Measurements from ENCODE around the gene GNA12. TPM values are rescaled to one million over a fixed set of nuclear protein-coding genes. Genes with fewer than 3 reads are reported as not detected.

Gene GNA12
- total and polyA plus RNA-seq, 2 of the 4 experiments (the other 2 are of a cell fraction) = 14.3 to 93.9 TPM

DNA sequence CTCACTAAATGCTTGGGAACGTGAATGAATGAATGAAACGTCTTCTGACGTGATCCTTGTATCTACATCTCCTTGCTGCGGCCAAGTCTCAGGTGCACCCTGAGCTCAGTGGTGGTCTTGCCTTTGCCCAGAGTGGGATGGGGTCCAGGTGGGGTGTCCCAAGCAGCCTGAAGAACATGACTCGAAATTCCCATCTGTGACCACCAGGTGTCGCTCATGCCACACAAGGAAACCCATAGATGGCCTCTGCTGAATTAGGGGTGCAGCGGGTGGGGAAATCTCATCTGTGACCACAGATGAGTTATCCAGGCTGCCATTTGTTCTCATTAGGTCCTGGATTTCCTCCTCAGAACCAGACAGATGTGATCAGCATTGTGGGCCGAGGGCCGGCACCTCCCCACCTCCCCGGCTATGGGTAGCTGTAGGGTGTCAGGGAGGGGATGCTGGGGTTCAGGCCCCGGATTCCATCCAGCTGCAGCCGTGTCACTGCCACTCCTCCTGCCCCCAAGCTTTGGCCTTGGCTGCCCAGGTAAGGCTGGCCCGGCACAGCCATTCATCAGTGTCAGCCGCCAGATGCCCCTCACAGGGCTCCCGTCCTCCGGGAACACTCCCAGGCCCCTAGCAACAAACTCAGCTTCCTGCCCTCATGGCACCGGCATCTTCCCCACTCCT, 21.0 kb upstream of the GNA12 start:
- Histone ChIP-seq H3K23ac (ENCODE audit: low read depth, low read length) (no peak overlapping the region), H3K27ac (ENCODE audit: insufficient read depth, low read length) (no peak overlapping the region), H2AFZ (replicated peaks; ENCODE audit: low read length, poor library complexity) (peak overlapping the region; percentile 74), H3K9ac (ENCODE audit: low read depth, low read length) (no peak overlapping the region), H2BK20ac (ENCODE audit: low read depth, low read length) (peak overlapping the region; percentile 75; the same call in 1 of the 2 replicates), H3K4me2 (ENCODE audit: low read depth, low read length) (no peak overlapping the region), H3K4me3 (ENCODE audit: insufficient read depth, low read depth, low read length) (no peak overlapping the region), H3K4ac (ENCODE audit: low read depth, low read length) (peak overlapping the region; percentile 91), H3K18ac (ENCODE audit: low read depth, low read length) (no peak overlapping the region), H3K79me1 (ENCODE audit: low read depth in 1 of 2, low read length in 2 of 2) (peaks cover 0 to 5% of the 10 kb centered on the region in 2 experiments; a peak in 1 of 4 replicates), H2BK120ac (ENCODE audit: low read depth, low read length) (peak overlapping the region; percentile 86), H3K56ac (ENCODE audit: extremely low read depth, insufficient read depth, low read length) (no peak overlapping the region), H4K8ac (ENCODE audit: low read depth in 2 of 2, low read length in 2 of 2) (peak overlapping the region in 1 of 2 experiments; percentile 82; a peak in 2 of 4 replicates), H3K9me1 (ENCODE audit: insufficient read depth, low read length) (0 out of 2 replicates have a peak, but pooled peaks cover 3% of the 10 kb centered on the region), H2BK5ac (ENCODE audit: low read depth, low read length, poor library complexity, severe bottlenecking) (no peak overlapping the region), H2AK9ac (replicated peaks; ENCODE audit: low read depth, low read length, poor library complexity) (peak overlapping the region; percentile 22), H3K27me3 (ENCODE audit: control insufficient read depth, insufficient read depth, low read length) (no peaks in the 10 kb centered on the region), H4K91ac (ENCODE audit: insufficient read depth, low read depth, low read length) (no peak overlapping the region), H2BK15ac (ENCODE audit: low read depth, low read length) (peak overlapping the region; percentile 82), H4K5ac (ENCODE audit: low read depth, low read length) (no peak overlapping the region), H3K14ac (replicated peaks; ENCODE audit: low read depth, low read length) (0 out of 2 replicates have a peak overlapping the region, but pooled peaks have one; percentile 49), H3K9me3 (ENCODE audit: control insufficient read depth, insufficient read depth, low read length) (no peaks in the 10 kb centered on the region), H4K20me1 (ENCODE audit: insufficient read depth, low read length) (no peaks in the 10 kb centered on the region), H3K36me3 (ENCODE audit: control insufficient read depth, insufficient read depth, low read length) (no peaks in the 10 kb centered on the region), H2AK5ac (ENCODE audit: low read depth, low read length) (peak overlapping the region; percentile 97), H3K4me1 (ENCODE audit: control insufficient read depth, insufficient read depth, low read length) (peaks cover 13% of the 10 kb centered on the region)
- ChIA-PET POLR2A (ENCODE audit: unreplicated experiment) (no interaction called here), CTCF (no interaction called here)
- intact Hi-C loops (cut with micrococcal nuclease) = loop anchor here (1.0 to 10.0 kb wide), 6 partner anchors 193 to 1767 kb away; partner anchors contain the start of gene SDK1
- BruUV-seq (replicated peaks) = no TSS peak
- dilution Hi-C loops (cut with HindIII; ENCODE audit: low sequenced_read_pairs, unreplicated experiment) = no loop called here
- ATAC-seq (ENCODE audit: low read depth) (peak; percentile 38), DNase-seq (peak; percentile 74)
- TF ChIP-seq, protein P1, sequence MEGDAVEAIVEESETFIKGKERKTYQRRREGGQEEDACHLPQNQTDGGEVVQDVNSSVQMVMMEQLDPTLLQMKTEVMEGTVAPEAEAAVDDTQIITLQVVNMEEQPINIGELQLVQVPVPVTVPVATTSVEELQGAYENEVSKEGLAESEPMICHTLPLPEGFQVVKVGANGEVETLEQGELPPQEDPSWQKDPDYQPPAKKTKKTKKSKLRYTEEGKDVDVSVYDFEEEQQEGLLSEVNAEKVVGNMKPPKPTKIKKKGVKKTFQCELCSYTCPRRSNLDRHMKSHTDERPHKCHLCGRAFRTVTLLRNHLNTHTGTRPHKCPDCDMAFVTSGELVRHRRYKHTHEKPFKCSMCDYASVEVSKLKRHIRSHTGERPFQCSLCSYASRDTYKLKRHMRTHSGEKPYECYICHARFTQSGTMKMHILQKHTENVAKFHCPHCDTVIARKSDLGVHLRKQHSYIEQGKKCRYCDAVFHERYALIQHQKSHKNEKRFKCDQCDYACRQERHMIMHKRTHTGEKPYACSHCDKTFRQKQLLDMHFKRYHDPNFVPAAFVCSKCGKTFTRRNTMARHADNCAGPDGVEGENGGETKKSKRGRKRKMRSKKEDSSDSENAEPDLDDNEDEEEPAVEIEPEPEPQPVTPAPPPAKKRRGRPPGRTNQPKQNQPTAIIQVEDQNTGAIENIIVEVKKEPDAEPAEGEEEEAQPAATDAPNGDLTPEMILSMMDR (conservative IDR thresholded peaks at IDR 0.05; ENCODE audit: low read depth, low read length) = peak; percentile 86
- peak; percentile 85 for TF ChIP-seq RAD21 (IDR thresholded peaks at IDR 0.05; ENCODE audit: low read length)
- TF ChIP-seq NFE2L2 (IDR thresholded peaks at IDR 0.05; ENCODE audit: low read depth, low read length) = no peak
- TF ChIP-seq SMC3 (IDR thresholded peaks at IDR 0.05; ENCODE audit: low read depth, low read length) = peak; percentile 62
- no peak for TF ChIP-seq FOS (IDR thresholded peaks at IDR 0.05; ENCODE audit: low read depth, low read length)
- TF ChIP-seq POLR2A (IDR thresholded peaks at IDR 0.05; ENCODE audit: low read depth, low read length) = no peak
- 52% methylated on average over 6 of the region's 17 CpGs; no CpG with 5 or more reads in 1 of the 2 experiments for WGBS, 2 experiments (ENCODE audit: extremely low coverage in 2 of 2, insufficient read length in 1 of 2)
- in situ Hi-C loops (cut with MboI; ENCODE audit: low sequenced_read_pairs) = loop anchor here (25.0 kb wide), 2 partner anchors 1772 to 1897 kb away; no protein-coding TSS in a partner anchor

Data from IMR-90 (cell line).